GM19438 (cell line): ENCODE results near the gene NUDT2.

ENCODE experiments used
- ATAC-seq: cut with Tn5 transposase; IDR thresholded peaks from one replicate; pipeline ENCODE4 v1.9.1; 2021; ENCODE audit warnings: low read depth; ENCODE audit not compliant: unreplicated experiment

NUDT2 gene

DNA sequence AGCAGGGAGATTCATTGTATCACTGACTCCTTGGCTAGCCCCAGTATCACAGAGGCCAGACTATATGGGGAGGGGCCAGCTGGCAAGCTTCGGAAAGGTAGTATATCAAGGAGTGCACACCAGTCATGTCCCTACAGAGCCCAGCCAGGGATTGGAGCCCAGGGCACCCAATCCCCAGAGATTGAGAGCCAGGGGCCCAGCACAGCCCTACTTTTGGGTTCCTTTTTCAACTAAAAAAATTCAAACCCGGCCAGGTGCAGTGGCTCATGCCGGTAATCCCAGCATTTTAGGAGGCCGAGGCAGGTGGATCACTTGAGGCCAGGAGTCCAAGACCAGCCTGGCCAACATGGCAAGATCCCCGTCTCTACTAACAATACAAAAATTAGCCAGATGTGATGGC is 52.7 kb downstream of the NUDT2 start:
- ATAC-seq = no peak

DNA sequence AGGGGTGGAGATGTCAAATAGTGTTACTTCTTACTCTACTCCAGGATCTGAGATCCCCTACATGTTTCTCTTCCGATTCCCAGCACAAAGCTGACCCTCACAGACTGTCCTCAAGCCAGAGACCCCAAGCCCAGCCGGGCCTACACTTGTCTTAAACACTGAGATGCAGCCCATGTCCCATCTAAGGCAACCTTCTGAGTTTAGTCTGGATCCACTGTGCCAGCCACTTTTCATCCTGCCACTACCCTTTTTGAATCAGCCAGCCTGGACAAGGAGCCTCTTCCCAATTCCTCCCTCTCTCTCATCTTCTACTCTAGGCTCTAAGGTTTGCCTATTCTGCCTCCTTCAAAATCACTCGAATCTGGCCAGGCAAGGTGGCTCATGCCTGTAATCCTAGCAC is 53.5 kb downstream of the NUDT2 start:
- ATAC-seq = no peak

DNA sequence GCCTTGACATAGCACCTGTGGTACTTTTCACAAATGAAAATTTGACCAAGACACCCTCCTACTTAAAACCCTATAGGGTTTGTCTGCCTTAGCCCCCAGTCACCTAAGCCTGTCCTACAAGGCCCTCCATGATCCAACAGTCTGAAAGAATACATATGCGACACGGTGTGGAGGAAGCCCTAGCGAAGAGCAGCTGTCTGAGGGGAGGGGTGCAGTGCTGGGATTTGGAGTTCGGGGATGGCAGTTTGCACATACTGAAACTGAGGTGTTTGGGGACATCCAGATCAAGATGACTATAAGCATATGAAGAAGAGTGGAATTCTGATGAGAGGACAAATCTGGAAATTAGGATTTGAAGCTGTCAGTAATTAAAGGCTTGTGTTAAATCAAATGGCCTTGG is 54.5 kb downstream of the NUDT2 start:
- ATAC-seq = no peak

DNA sequence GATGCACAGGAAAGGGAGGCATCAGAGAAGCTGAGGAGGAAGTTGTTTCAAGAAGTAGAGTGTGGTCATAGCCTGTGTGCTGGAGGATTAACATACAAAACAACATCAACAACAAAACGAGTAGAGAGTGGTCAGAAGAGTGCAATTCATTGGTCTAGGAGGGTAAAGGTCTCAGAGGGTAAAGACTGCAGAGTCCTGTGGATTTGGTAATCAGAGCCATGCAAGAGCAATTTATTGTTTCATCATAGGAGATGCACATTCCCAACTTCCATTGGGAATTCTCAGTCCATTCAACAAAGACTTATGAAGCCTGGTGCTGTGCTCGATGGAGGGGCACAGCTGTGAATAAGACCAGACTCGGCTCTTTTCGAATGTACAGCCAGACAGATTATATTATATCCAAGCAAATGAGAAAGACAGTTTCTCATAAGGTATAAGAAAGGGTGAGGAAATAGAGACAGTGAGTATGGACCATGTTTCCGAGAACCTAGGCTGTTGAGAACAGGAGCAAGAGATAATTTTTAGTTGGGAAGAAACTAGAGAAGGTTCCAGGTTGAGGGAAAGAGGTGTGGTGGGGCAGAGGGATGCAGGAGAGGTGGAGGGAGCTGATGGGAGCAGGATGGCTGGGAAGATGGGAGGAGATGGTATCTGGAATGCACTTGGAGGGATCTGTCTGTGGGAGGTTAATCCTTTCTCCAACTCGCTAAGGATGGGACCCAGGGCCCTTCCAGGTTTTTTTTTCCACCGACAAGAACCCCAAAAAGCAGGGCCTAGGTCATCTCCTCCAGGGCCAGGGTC is 55.2 kb downstream of the NUDT2 start:
- ATAC-seq = no peak

DNA sequence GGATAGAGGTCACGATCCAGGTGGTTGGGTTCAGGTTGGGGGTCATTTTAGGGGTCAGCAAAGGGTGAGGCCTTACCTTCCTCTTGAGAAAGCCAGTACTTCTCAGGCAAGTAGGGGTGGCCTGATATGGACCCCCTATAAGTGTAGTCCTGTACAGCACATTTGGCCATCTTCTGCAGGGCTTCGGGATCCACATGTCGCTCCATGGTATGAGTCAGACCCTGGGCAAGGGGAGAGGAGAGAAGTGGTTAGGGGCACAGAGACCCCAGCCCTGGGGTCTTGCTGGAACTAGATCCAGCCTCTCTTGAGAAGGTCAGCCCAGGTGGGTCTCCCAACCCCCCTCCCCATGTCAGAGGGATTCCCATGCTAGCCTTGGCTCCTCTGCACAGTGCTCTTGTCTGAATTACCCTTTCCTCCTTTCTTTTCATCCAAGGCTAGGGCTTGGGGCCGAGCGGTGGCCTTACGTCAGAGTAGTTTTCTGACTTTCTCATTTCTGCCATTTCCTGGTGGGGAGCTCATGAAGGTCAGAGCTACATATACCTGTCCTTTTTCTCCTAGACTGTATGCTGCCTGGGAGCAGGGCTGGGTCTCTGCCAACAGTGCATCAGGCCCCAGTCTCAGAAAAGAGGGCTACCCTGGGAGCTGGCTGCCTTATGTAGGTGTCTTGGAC is 56.3 kb downstream of the NUDT2 start:
- ATAC-seq = no peak

DNA sequence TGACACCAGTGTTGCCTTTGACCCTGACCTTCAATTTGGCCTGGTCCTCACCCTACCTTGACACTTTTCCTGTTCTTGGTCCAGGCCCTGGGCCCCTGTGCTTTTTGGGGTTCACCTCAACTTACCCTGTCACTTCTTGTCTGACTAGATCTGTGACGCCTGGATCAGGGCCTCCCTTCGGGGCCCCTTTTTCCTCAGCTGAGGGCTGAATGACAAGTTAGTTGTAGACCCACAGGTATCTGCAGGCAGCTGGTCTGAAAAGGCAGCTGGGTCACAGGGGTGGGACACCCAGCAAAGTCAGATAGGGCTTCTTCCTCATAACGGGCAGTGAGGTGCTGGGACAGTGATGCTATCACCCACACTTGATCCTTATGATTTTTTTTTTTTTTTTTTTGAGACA is 57.3 kb downstream of the NUDT2 start:
- no peak for ATAC-seq

DNA sequence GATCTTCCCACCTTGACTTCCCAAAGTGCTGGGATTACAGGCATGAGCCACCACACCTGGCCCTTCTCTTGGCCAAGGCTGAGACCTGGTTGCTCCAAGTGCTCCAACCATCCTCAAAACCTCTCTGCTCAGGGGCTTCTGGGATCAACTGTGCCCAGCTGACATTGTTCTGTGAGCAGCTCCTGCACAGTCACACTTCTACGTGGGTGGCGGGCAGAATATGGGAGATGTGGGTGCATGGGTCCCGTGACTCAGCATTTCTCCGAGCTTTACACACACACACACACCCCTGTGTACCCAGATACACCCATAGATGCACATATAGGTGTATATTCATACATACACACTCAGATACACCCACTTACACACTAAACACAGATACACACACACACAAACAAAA is 57.9 kb downstream of the NUDT2 start:
- ATAC-seq = no peak

DNA sequence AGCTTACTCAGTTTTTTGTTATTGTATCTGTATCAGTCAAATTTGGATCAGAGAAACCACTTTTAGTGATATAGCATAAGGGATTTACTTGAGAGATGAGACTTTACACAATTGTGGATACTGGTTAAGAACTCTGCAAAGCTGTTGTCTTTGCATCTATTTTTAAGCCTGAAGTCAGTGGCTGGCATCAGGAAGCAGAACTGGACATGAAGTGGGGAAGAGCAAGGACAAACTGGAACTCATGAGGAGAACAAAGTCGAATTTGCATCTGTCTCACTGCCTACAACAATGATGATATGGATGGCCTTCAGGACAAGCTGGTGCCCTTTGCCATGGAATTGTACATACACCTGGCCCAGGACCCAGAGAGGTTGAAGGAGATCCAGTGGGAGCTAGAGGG is 63.1 kb downstream of the NUDT2 start:
- no peak for ATAC-seq
